ENCODE measurements around the gene ELMOD3.

ELMOD3 gene

DNA sequence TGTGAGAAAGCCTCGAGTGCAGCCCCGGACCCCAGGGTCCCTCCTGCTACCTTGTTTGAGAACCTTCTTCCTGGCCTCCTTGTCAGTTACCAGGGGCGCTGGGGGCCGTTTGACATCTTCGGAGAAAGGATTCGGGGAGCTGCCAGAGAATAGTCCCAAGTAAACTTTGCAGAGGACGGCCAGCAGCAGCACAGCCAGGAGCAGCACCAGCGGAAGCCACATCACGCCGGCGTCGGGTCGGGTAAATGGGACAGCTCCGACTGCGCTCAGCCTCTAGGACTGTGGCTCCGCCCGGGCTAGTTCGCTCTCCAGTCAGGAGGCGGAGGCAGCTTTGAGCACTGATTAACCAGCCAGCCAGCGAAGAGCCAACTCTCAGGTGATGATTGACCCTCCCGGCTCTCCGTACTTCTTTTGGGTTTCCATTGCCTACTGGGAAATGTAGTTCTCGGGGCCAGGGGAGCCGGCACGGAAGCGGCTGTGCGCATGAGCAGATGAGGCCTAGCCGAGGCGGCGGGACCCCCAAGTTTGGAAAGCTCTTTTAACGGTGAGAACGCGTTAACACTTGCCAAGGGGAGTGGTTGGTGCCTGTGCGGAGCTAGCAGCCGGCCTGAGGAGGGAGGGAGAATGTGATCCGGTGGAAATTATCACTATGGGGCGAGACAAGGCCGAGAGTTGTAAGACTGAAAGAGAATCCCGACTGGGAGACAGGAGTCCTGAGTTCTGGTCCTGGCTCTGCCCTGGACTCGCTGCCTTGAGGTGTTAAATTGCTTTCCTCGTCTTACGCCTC, at the start of gene ELMOD3, which contains the start of gene RETSAT (continued):
- no peak for TF ChIP-seq ZNF280C (tag by site-specific recombination; IDR thresholded peaks at IDR 0.05)
- TF ChIP-seq ZNF704 (tag by site-specific recombination; IDR thresholded peaks at IDR 0.05) = no peak
- TF ChIP-seq ZNF596 (tag by site-specific recombination; IDR thresholded peaks at IDR 0.05) = no peak
- 0 out of 2 replicates have a peak, but pooled peaks have one; percentile 76 for TF ChIP-seq ZNF501 (tag by site-specific recombination; IDR thresholded peaks at IDR 0.05)
- TF ChIP-seq TSHZ1 (tag by site-specific recombination; IDR thresholded peaks at IDR 0.05; ENCODE audit: borderline replicate concordance) = no peak
- TF ChIP-seq ZNF16 (tag by site-specific recombination; IDR thresholded peaks at IDR 0.05; ENCODE audit: low read depth) = no peak
- TF ChIP-seq ZNF670 (tag by site-specific recombination; IDR thresholded peaks at IDR 0.05; ENCODE audit: low read depth) = no peak
- TF ChIP-seq, protein P1, sequence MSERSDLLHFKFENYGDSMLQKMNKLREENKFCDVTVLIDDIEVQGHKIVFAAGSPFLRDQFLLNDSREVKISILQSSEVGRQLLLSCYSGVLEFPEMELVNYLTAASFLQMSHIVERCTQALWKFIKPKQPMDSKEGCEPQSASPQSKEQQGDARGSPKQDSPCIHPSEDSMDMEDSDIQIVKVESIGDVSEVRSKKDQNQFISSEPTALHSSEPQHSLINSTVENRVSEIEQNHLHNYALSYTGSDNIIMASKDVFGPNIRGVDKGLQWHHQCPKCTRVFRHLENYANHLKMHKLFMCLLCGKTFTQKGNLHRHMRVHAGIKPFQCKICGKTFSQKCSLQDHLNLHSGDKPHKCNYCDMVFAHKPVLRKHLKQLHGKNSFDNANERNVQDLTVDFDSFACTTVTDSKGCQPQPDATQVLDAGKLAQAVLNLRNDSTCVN (tag by site-specific recombination; optimal IDR thresholded peaks at IDR 0.05) = peak; percentile 14
- peak; percentile 68; the same call in 1 of the 2 replicates for TF ChIP-seq ZSCAN30 (tag by site-specific recombination; IDR thresholded peaks at IDR 0.05)
- no peak for TF ChIP-seq OVOL3 (tag by site-specific recombination; IDR thresholded peaks at IDR 0.05)
- peak; percentile 9; the same call in 1 of the 2 replicates for TF ChIP-seq ZIC2 (tag by site-specific recombination; IDR thresholded peaks at IDR 0.05)
- peak; percentile 12; the same call in 1 of the 2 replicates for TF ChIP-seq KLF7 (tag by site-specific recombination; IDR thresholded peaks at IDR 0.05; ENCODE audit: borderline replicate concordance)
- TF ChIP-seq MYNN (tag by site-specific recombination; IDR thresholded peaks at IDR 0.05; ENCODE audit: borderline replicate concordance) = no peak
- peak; percentile 83 for TF ChIP-seq ZNF600 (tag by site-specific recombination; IDR thresholded peaks at IDR 0.05)
- peak; percentile 64; the same call in 1 of the 2 replicates for TF ChIP-seq ZXDB (tag by site-specific recombination; IDR thresholded peaks at IDR 0.05)
- peak; percentile 82; the same call in 1 of the 2 replicates for TF ChIP-seq ZBTB10 (tag by site-specific recombination; IDR thresholded peaks at IDR 0.05)
- TF ChIP-seq ZNF677 (tag by site-specific recombination; IDR thresholded peaks at IDR 0.05) = no peak
- TF ChIP-seq ZNF394 (tag by site-specific recombination; IDR thresholded peaks at IDR 0.05; ENCODE audit: borderline replicate concordance) = peak; percentile 34; the same call in 1 of the 2 replicates
- peak; percentile 76 for TF ChIP-seq SP3 (tag by site-specific recombination; IDR thresholded peaks at IDR 0.05)
- TF ChIP-seq ZBTB8A (tag by site-specific recombination; IDR thresholded peaks at IDR 0.05) = no peak
- TF ChIP-seq, protein P2, sequence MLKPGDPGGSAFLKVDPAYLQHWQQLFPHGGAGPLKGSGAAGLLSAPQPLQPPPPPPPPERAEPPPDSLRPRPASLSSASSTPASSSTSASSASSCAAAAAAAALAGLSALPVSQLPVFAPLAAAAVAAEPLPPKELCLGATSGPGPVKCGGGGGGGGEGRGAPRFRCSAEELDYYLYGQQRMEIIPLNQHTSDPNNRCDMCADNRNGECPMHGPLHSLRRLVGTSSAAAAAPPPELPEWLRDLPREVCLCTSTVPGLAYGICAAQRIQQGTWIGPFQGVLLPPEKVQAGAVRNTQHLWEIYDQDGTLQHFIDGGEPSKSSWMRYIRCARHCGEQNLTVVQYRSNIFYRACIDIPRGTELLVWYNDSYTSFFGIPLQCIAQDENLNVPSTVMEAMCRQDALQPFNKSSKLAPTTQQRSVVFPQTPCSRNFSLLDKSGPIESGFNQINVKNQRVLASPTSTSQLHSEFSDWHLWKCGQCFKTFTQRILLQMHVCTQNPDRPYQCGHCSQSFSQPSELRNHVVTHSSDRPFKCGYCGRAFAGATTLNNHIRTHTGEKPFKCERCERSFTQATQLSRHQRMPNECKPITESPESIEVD (tag by site-specific recombination; IDR thresholded peaks at IDR 0.05) = no peak
- TF ChIP-seq ZNF558 (tag by site-specific recombination; IDR thresholded peaks at IDR 0.05) = no peak
- TF ChIP-seq, protein P3, sequence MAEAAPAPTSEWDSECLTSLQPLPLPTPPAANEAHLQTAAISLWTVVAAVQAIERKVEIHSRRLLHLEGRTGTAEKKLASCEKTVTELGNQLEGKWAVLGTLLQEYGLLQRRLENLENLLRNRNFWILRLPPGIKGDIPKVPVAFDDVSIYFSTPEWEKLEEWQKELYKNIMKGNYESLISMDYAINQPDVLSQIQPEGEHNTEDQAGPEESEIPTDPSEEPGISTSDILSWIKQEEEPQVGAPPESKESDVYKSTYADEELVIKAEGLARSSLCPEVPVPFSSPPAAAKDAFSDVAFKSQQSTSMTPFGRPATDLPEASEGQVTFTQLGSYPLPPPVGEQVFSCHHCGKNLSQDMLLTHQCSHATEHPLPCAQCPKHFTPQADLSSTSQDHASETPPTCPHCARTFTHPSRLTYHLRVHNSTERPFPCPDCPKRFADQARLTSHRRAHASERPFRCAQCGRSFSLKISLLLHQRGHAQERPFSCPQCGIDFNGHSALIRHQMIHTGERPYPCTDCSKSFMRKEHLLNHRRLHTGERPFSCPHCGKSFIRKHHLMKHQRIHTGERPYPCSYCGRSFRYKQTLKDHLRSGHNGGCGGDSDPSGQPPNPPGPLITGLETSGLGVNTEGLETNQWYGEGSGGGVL (tag by site-specific recombination; IDR thresholded peaks at IDR 0.05) = no peak
- no peak for TF ChIP-seq ZSCAN23 (tag by site-specific recombination; IDR thresholded peaks at IDR 0.05)

Data from HEK293 (cell line).